Mesenchymal stem cell (in vitro differentiated cells and primary cell): ENCODE data around the gene GRK6.

ENCODE experiments used
- DNase-seq: peaks from one replicate; pipeline ENCODE4 v3.0.0-alpha.2; 2013
- H2AFZ ChIP-seq: one replicate; pipeline ENCODE4 v1.6.1; 2013; ENCODE audit warnings: low read depth, mild to moderate bottlenecking, control low read depth, inconsistent platforms, low read length, moderate library complexity
- H2AK5ac ChIP-seq: 2 replicates; pipeline ENCODE4 v1.6.1; 2013; ENCODE audit warnings: low read length, moderate library complexity, mild to moderate bottlenecking, inconsistent platforms; ENCODE audit not compliant: severe bottlenecking
- H2BK120ac ChIP-seq: one replicate; pipeline ENCODE4 v1.6.1; 2013; ENCODE audit warnings: low read depth, mild to moderate bottlenecking, inconsistent platforms, low read length, moderate library complexity
- H2BK12ac ChIP-seq, 2 experiments: one replicate each; pipeline ENCODE4 v1.6.1; 2013; ENCODE audit warnings: inconsistent platforms in 2 of 2, low read length in 2 of 2, mild to moderate bottlenecking in 2 of 2, moderate library complexity in 2 of 2, control low read depth in 1 of 2
- H2BK15ac ChIP-seq: one replicate; pipeline ENCODE4 v1.6.1; 2013; ENCODE audit warnings: mild to moderate bottlenecking, low read depth, inconsistent platforms; ENCODE audit not compliant: poor library complexity, severe bottlenecking
- H2BK5ac ChIP-seq: 2 replicates; pipeline ENCODE4 v1.6.1; 2013; ENCODE audit warnings: low read depth, mild to moderate bottlenecking, low read length, control low read depth, inconsistent platforms; ENCODE audit not compliant: poor library complexity, severe bottlenecking
- H3K14ac ChIP-seq, 2 experiments: one replicate each; pipeline ENCODE4 v1.6.1; 2013; ENCODE audit warnings: inconsistent platforms in 2 of 2, low read length in 2 of 2, control low read depth in 1 of 2, mild to moderate bottlenecking in 1 of 2, moderate library complexity in 1 of 2
- H3K18ac ChIP-seq, 2 experiments: one replicate each; pipeline ENCODE4 v1.6.1; 2013; ENCODE audit warnings: inconsistent platforms in 2 of 2, low read length in 2 of 2, control low read depth in 1 of 2, low read depth in 1 of 2, mild to moderate bottlenecking in 1 of 2
- H3K23ac ChIP-seq, 2 experiments: one replicate each; pipeline ENCODE4 v1.6.1; 2013; ENCODE audit warnings: inconsistent platforms in 2 of 2, low read length in 2 of 2, mild to moderate bottlenecking in 2 of 2, moderate library complexity in 2 of 2, control low read depth in 1 of 2
- H3K27ac ChIP-seq: 2 replicates; pipeline ENCODE4 v1.5.1; 2013; ENCODE audit warnings: mild to moderate bottlenecking, moderate library complexity, low read length, control low read depth, inconsistent platforms; ENCODE audit not compliant: poor library complexity, severe bottlenecking
- H3K27me3 ChIP-seq, 2 experiments: 2 replicates each; pipeline versions ENCODE4 v1.6.1 to v1.7.0; 2013; ENCODE audit warnings: low read length in 2 of 2, mild to moderate bottlenecking in 2 of 2, moderate library complexity in 2 of 2, control low read depth in 1 of 2, inconsistent platforms in 1 of 2; ENCODE audit not compliant: control insufficient read depth in 1 of 2, insufficient read depth in 1 of 2
- H3K36me3 ChIP-seq, 2 experiments: 2 replicates each; pipeline versions ENCODE4 v1.6.1 to v1.7.0; 2013; ENCODE audit warnings: low read length in 2 of 2, control low read depth in 1 of 2, inconsistent platforms in 1 of 2, low read depth in 1 of 2, mild to moderate bottlenecking in 1 of 2; ENCODE audit not compliant: insufficient read depth in 2 of 2, control insufficient read depth in 1 of 2
- H3K4ac ChIP-seq, 2 experiments: one replicate each; pipeline ENCODE4 v1.6.1; 2013; ENCODE audit warnings: inconsistent platforms in 2 of 2, low read length in 2 of 2, mild to moderate bottlenecking in 2 of 2, moderate library complexity in 2 of 2, control low read depth in 1 of 2, low read depth in 1 of 2
- H3K4me1 ChIP-seq: 2 replicates; pipeline ENCODE4 v1.6.1; 2013; ENCODE audit warnings: low read depth, low read length, control low read depth; ENCODE audit not compliant: control insufficient read depth, insufficient read depth
- H3K4me2 ChIP-seq: 2 replicates; pipeline ENCODE4 v1.6.1; 2013; ENCODE audit warnings: low read length, mild to moderate bottlenecking, inconsistent platforms; ENCODE audit not compliant: poor library complexity, severe bottlenecking
- H3K4me3 ChIP-seq, 2 experiments: 2 replicates each; pipeline versions ENCODE4 v1.5.1 to v1.7.0; 2013; ENCODE audit warnings: low read length in 2 of 2, mild to moderate bottlenecking in 2 of 2, control low read depth in 1 of 2, low read depth in 1 of 2; ENCODE audit not compliant: insufficient read depth in 1 of 2
- H3K79me1 ChIP-seq: replicated peaks from 2 replicates; pipeline ENCODE4 v1.6.1; 2013; ENCODE audit warnings: mild to moderate bottlenecking, control low read depth, low read length, inconsistent platforms; ENCODE audit not compliant: poor library complexity, severe bottlenecking
- H3K9ac ChIP-seq: 2 replicates; pipeline ENCODE4 v1.7.0; 2013; ENCODE audit warnings: mild to moderate bottlenecking, low read length, moderate library complexity
- H3K9me3 ChIP-seq: 2 replicates; pipeline ENCODE4 v1.7.0; 2013; ENCODE audit warnings: mild to moderate bottlenecking, low read length; ENCODE audit not compliant: control insufficient read depth
- H4K8ac ChIP-seq: one replicate; pipeline ENCODE4 v1.6.1; 2013; ENCODE audit warnings: inconsistent platforms, mild to moderate bottlenecking, low read length, moderate library complexity
- H4K91ac ChIP-seq: one replicate; pipeline ENCODE4 v1.6.1; 2013; ENCODE audit warnings: mild to moderate bottlenecking, low read length, inconsistent platforms
- WGBS: methylation state at CpG from one replicate; pipeline ENCODE4 v1.1.7; 2013; ENCODE audit warnings: mixed read lengths; 5-methylcytosine and 5-hydroxymethylcytosine counted together

The GRK6 gene

DNA sequence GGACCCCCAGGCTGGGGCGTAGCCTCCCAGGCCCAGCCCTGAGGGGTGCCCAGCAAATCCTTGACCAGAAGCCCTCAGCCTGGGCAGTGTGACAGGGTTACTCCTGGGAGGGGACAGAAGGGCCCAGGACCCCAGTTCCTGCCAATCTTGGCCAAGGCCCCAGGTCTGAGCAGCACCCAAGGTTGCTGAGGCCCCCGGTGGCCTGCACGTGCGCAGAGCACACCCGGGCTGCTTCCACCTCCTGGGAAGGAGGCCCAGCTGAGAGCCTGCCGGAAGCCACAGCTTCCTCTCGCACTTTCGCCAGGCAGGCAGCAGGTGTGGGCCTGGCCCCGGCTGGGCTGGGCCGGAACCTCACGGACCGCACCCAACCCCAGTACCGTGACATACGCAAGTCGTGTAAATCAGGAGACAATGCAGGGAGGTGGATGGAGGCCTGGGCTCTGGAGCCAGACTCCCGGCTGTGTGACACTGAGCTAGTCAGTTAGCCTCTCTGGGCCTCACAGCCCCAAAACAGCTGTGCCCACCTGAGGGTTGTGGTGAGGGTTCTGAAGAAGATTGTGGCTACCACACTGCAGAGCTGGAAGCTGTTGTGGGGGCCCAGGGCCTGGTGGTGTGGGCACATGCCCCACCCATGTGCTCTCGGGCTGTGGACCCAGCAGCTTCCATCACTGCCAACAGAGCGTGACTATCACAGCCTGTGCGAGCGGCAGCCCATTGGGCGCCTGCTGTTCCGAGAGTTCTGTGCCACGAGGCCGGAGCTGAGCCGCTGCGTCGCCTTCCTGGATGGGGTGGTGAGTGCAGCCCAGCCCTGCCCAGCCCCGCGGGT is 5.1 kb downstream of the GRK6 start:
- Histone ChIP-seq H3K4me3 (no peak overlapping the region), H3K18ac (no peak overlapping the region), H3K14ac (no peak overlapping the region)

DNA sequence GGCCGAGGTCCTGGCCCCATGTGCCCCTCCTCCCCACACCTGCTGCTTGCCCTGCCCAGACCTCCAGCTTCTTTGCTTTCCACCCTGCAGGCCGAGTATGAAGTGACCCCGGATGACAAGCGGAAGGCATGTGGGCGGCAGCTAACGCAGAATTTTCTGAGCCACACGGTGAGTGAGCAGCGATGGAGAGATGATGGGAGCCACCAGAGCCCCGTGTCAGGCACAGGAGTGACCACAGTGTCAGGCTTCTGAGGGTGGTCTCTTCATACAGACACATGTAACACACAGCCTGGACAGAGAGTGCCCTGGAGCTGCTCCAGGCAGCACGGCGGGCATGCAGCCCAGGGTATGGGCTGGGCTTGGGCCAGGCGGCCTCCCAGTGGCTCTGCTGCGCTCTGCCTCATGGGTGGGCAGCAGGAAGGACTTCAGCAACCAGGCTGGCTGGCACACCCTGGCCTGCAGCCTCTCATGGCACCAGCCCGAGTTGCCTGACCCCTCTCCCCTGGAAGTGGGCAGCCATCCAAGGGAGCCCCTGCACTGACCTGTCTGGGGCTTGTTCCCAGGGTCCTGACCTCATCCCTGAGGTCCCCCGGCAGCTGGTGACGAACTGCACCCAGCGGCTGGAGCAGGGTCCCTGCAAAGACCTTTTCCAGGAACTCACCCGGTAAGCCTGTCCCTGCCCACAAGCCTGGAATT is 5.8 kb downstream of the GRK6 start:
- H3K27ac ChIP-seq = no peak overlapping the region
- H3K27me3 ChIP-seq = no peaks in the 10 kb centered on the region
- peaks cover 16% of the 10 kb centered on the region for H3K4me1 ChIP-seq
- no peak overlapping the region for H4K8ac ChIP-seq
- H3K4me3 ChIP-seq = no peak overlapping the region
- no peak overlapping the region for H3K4me2 ChIP-seq
- H3K79me1 ChIP-seq = peaks cover 36% of the 10 kb centered on the region
- H3K36me3 ChIP-seq = peaks cover 55 to 72% of the 10 kb centered on the region in 2 experiments
- H3K9me3 ChIP-seq = no peaks in the 10 kb centered on the region
- no peak overlapping the region for H2BK12ac ChIP-seq
- H3K4ac ChIP-seq = no peak overlapping the region
- no peak overlapping the region for H2BK15ac ChIP-seq
- H2BK5ac ChIP-seq = no peak overlapping the region
- H3K9ac ChIP-seq = no peak overlapping the region
- H3K14ac ChIP-seq = no peak overlapping the region
- no peak overlapping the region for H4K91ac ChIP-seq
- no peak for DNase-seq
- no peak overlapping the region for H3K18ac ChIP-seq
- no peak overlapping the region for H3K23ac ChIP-seq
- H2AK5ac ChIP-seq = no peak overlapping the region
- H2BK120ac ChIP-seq = no peak overlapping the region
- whole genome bisulfite sequencing = 93% methylated on average over 18 of the region's 18 CpGs
- H2AFZ ChIP-seq = no peak overlapping the region

More for the DNA sequence above, 5.1 kb downstream of the GRK6 start:
- Histone ChIP-seq H3K23ac (no peak overlapping the region), H3K4me1 (peaks cover 19% of the 10 kb centered on the region), H4K91ac (no peak overlapping the region), H3K4me2 (no peak overlapping the region), H2BK120ac (no peak overlapping the region), H3K36me3 (peaks cover 50 to 68% of the 10 kb centered on the region in 2 experiments), H3K9ac (no peak overlapping the region), H2BK15ac (no peak overlapping the region), H3K9me3 (no peaks in the 10 kb centered on the region), H2BK12ac (no peak overlapping the region), H3K79me1 (peaks cover 39% of the 10 kb centered on the region), H3K27me3 (no peaks in the 10 kb centered on the region), H2AFZ (no peak overlapping the region), H2BK5ac (no peak overlapping the region), H3K27ac (no peak overlapping the region), H2AK5ac (no peak overlapping the region), H4K8ac (no peak overlapping the region), H3K4ac (peak overlapping the region in 1 of 2 experiments; percentile 13)
- DNase-seq = no peak
- 94% methylated on average over 29 of the region's 29 CpGs for WGBS

DNA sequence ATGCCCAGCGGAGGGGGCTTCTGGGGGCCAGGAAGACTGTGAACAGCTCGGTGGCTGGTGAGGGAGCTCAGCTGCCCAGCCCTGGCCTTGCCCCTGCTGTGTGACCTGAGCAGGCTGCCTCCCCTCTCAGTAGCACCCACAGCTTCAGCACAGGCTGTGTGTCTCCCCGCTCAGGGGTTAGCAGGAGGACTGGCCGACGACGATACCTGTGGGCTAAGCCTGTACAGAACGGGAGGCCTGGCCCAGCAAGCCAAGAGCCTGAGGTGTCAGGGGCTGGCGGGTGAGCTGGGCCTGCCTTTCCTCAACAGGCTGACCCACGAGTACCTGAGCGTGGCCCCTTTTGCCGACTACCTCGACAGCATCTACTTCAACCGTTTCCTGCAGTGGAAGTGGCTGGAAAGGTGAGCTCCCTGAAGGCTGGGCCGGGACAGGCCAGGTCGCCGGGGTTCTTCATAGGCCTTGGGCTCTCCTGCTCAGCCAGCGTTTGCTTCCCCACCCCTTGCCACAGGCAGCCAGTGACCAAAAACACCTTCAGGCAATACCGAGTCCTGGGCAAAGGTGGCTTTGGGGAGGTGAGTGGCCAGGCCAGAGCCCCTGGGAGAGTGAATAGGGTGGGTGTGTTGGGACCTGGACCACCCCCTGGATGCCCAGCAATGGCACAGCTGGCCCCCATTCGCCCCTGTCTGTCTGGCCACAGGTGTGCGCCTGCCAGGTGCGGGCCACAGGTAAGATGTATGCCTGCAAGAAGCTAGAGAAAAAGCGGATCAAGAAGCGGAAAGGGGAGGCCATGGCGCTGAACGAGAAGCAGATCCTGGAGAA is 6.6 kb downstream of the GRK6 start:
- no peak overlapping the region for H2BK15ac ChIP-seq
- H2BK120ac ChIP-seq = no peak overlapping the region
- no peak overlapping the region for H3K18ac ChIP-seq
- no peak overlapping the region for H2AFZ ChIP-seq
- no peak for DNase-seq
- no peak overlapping the region for H3K4me2 ChIP-seq
- H3K79me1 ChIP-seq = peaks cover 30% of the 10 kb centered on the region
- H3K9me3 ChIP-seq = no peaks in the 10 kb centered on the region
- H4K91ac ChIP-seq = no peak overlapping the region
- H2BK5ac ChIP-seq = no peak overlapping the region
- peaks cover 10% of the 10 kb centered on the region for H3K4me1 ChIP-seq
- peaks cover 61 to 76% of the 10 kb centered on the region in 2 experiments for H3K36me3 ChIP-seq
- no peak overlapping the region for H3K23ac ChIP-seq
- H3K4me3 ChIP-seq = no peak overlapping the region
- no peak overlapping the region for H2AK5ac ChIP-seq
- H3K27ac ChIP-seq = no peak overlapping the region
- H3K27me3 ChIP-seq = no peaks in the 10 kb centered on the region
- H2BK12ac ChIP-seq = no peak overlapping the region
- no peak overlapping the region for H3K14ac ChIP-seq
- 96% methylated on average over 20 of the region's 25 CpGs for WGBS
- no peak overlapping the region for H3K4ac ChIP-seq
- H4K8ac ChIP-seq = no peak overlapping the region
- no peak overlapping the region for H3K9ac ChIP-seq
